Measurements from ENCODE around the gene SCN2B.

SCN2B gene

GRCh38 chr11:118152552-118153471 is 23.6 kb downstream of the SCN2B start, which contains the start of gene SCN4B (continued):
- TF ChIP-seq, protein P1, sequence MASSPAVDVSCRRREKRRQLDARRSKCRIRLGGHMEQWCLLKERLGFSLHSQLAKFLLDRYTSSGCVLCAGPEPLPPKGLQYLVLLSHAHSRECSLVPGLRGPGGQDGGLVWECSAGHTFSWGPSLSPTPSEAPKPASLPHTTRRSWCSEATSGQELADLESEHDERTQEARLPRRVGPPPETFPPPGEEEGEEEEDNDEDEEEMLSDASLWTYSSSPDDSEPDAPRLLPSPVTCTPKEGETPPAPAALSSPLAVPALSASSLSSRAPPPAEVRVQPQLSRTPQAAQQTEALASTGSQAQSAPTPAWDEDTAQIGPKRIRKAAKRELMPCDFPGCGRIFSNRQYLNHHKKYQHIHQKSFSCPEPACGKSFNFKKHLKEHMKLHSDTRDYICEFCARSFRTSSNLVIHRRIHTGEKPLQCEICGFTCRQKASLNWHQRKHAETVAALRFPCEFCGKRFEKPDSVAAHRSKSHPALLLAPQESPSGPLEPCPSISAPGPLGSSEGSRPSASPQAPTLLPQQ (tag by site-specific recombination; IDR thresholded peaks at IDR 0.05), result peak; percentile 41; the same call in 1 of the 2 replicates
- TF ChIP-seq, protein P2, sequence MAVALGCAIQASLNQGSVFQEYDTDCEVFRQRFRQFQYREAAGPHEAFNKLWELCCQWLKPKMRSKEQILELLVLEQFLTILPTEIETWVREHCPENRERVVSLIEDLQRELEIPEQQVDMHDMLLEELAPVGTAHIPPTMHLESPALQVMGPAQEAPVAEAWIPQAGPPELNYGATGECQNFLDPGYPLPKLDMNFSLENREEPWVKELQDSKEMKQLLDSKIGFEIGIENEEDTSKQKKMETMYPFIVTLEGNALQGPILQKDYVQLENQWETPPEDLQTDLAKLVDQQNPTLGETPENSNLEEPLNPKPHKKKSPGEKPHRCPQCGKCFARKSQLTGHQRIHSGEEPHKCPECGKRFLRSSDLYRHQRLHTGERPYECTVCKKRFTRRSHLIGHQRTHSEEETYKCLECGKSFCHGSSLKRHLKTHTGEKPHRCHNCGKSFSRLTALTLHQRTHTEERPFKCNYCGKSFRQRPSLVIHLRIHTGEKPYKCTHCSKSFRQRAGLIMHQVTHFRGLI (tag by site-specific recombination; IDR thresholded peaks at IDR 0.05), result 0 out of 2 replicates have a peak, but pooled peaks have one; percentile 31
- TF ChIP-seq SP7 (tag by site-specific recombination; IDR thresholded peaks at IDR 0.05) (no peak; the same call in 1 of the 2 replicates), ZSCAN18 (tag by site-specific recombination; IDR thresholded peaks at IDR 0.05) (no peak), ZFP69B (tag by site-specific recombination; IDR thresholded peaks at IDR 0.05) (peak; percentile 27; the same call in 1 of the 2 replicates), ZNF837 (tag by site-specific recombination; IDR thresholded peaks at IDR 0.05) (no peak), ZBTB21 (tag by site-specific recombination; IDR thresholded peaks at IDR 0.05) (no peak), ZNF146 (tag by site-specific recombination; IDR thresholded peaks at IDR 0.05) (no peak), ZNF660 (tag by site-specific recombination; IDR thresholded peaks at IDR 0.05) (no peak), ZNF391 (tag by site-specific recombination; IDR thresholded peaks at IDR 0.05; ENCODE audit: borderline replicate concordance, low read depth) (no peak; the same call in 1 of the 2 replicates), ZNF223 (tag by site-specific recombination; IDR thresholded peaks at IDR 0.05) (no peak), ZNF521 (tag by site-specific recombination; IDR thresholded peaks at IDR 0.05) (no peak), ZNF132 (tag by site-specific recombination; IDR thresholded peaks at IDR 0.05; ENCODE audit: borderline replicate concordance) (no peak), PRDM10 (tag by site-specific recombination; IDR thresholded peaks at IDR 0.05) (peak; percentile 69), ZNF140 (tag by site-specific recombination; IDR thresholded peaks at IDR 0.05) (no peak), ZNF76 (tag by site-specific recombination; IDR thresholded peaks at IDR 0.05; ENCODE audit: borderline replicate concordance, low read depth) (peak; percentile 78), ZBTB7A (tag by site-specific recombination; IDR thresholded peaks at IDR 0.05; ENCODE audit: low read depth) (0 out of 2 replicates have a peak, but pooled peaks have one; percentile 25), ZNF747 (tag by site-specific recombination; IDR thresholded peaks at IDR 0.05) (no peak), HOXC10 (CRISPR knock-in tag; IDR thresholded peaks at IDR 0.05) (no peak), ZNF561 (tag by site-specific recombination; IDR thresholded peaks at IDR 0.05; ENCODE audit: borderline replicate concordance) (peak; percentile 99), SP3 (tag by site-specific recombination; IDR thresholded peaks at IDR 0.05) (peak; percentile 26; the same call in 1 of the 2 replicates), ZNF155 (tag by site-specific recombination; IDR thresholded peaks at IDR 0.05) (no peak), ZNF169 (tag by site-specific recombination; IDR thresholded peaks at IDR 0.05) (no peak), ZNF571 (tag by site-specific recombination; IDR thresholded peaks at IDR 0.05) (no peak)
- TF ChIP-seq, protein P3, sequence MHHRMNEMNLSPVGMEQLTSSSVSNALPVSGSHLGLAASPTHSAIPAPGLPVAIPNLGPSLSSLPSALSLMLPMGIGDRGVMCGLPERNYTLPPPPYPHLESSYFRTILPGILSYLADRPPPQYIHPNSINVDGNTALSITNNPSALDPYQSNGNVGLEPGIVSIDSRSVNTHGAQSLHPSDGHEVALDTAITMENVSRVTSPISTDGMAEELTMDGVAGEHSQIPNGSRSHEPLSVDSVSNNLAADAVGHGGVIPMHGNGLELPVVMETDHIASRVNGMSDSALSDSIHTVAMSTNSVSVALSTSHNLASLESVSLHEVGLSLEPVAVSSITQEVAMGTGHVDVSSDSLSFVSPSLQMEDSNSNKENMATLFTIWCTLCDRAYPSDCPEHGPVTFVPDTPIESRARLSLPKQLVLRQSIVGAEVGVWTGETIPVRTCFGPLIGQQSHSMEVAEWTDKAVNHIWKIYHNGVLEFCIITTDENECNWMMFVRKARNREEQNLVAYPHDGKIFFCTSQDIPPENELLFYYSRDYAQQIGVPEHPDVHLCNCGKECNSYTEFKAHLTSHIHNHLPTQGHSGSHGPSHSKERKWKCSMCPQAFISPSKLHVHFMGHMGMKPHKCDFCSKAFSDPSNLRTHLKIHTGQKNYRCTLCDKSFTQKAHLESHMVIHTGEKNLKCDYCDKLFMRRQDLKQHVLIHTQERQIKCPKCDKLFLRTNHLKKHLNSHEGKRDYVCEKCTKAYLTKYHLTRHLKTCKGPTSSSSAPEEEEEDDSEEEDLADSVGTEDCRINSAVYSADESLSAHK (tag by site-specific recombination; IDR thresholded peaks at IDR 0.05), result no peak
- TF ChIP-seq, protein P4, sequence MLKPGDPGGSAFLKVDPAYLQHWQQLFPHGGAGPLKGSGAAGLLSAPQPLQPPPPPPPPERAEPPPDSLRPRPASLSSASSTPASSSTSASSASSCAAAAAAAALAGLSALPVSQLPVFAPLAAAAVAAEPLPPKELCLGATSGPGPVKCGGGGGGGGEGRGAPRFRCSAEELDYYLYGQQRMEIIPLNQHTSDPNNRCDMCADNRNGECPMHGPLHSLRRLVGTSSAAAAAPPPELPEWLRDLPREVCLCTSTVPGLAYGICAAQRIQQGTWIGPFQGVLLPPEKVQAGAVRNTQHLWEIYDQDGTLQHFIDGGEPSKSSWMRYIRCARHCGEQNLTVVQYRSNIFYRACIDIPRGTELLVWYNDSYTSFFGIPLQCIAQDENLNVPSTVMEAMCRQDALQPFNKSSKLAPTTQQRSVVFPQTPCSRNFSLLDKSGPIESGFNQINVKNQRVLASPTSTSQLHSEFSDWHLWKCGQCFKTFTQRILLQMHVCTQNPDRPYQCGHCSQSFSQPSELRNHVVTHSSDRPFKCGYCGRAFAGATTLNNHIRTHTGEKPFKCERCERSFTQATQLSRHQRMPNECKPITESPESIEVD (tag by site-specific recombination; IDR thresholded peaks at IDR 0.05), result no peak

Measured in HEK293 (cell line).